Measurements from ENCODE around the gene ADCY1. TPM values are rescaled to one million over a fixed set of nuclear protein-coding genes. Genes with fewer than 3 reads are reported as not detected.

ADCY1 gene
- total RNA-seq, 6 donors from 2014 or later: 0.46 to 4.1 (median 1.2) TPM

GRCh38 chr7:45692031-45692430 is 117.9 kb downstream of the ADCY1 start:
- Histone ChIP-seq H3K27ac (no peak overlapping the region), H3K36me3 (no peaks in the 10 kb centered on the region), H3K9me3 (no peaks in the 10 kb centered on the region), H3K4me3 (no peak overlapping the region), H3K27me3 (no peaks in the 10 kb centered on the region), H3K4me1 (peaks cover 0 to 8% (median 3%) of the 10 kb centered on the region in 4 donors)
- DNase-seq (peak in 1 of 2 donors; percentile 10), ATAC-seq (ENCODE audit: low FRiP score in 2 of 2) (no peak)
- TF ChIP-seq EP300 (IDR thresholded peaks at IDR 0.05): no peak
- TF ChIP-seq POLR2A (IDR thresholded peaks at IDR 0.05): no peak
- no peak for TF ChIP-seq POLR2AphosphoS5 (IDR thresholded peaks at IDR 0.05)
- TF ChIP-seq CTCF (IDR thresholded peaks at IDR 0.05): no peak
- WGBS, 2 donors: 92 to 96% methylated on average over 3 of the region's 3 CpGs

- WGBS, 2 donors: 84 to 90% methylated on average over 5 of the region's 5 CpGs
- Histone ChIP-seq H3K9me3 (no peaks in the 10 kb centered on the region), H3K4me1 (peaks cover 0 to 8% (median 4%) of the 10 kb centered on the region in 4 donors), H3K27ac (no peak overlapping the region), H3K4me3 (no peak overlapping the region), H3K27me3 (no peaks in the 10 kb centered on the region), H3K36me3 (no peaks in the 10 kb centered on the region)
- TF ChIP-seq POLR2AphosphoS5 (IDR thresholded peaks at IDR 0.05): no peak
- TF ChIP-seq POLR2A (IDR thresholded peaks at IDR 0.05): no peak
- no peak for TF ChIP-seq CTCF (IDR thresholded peaks at IDR 0.05)
- TF ChIP-seq EP300 (IDR thresholded peaks at IDR 0.05): no peak
- DNase-seq: no peak
- ATAC-seq (ENCODE audit: low FRiP score in 2 of 2): no peak
Measured at GRCh38 chr7:45695249-45695995, 121.3 kb downstream of the ADCY1 start.

GRCh38 chr7:45696476-45696875 is 122.3 kb downstream of the ADCY1 start:
- Histone ChIP-seq H3K36me3 (no peaks in the 10 kb centered on the region), H3K27ac (no peak overlapping the region), H3K4me1 (peaks cover 0 to 10% (median 2%) of the 10 kb centered on the region in 4 donors), H3K27me3 (no peaks in the 10 kb centered on the region), H3K4me3 (no peak overlapping the region), H3K9me3 (no peaks in the 10 kb centered on the region)
- WGBS, 2 donors: 76 to 82% methylated on average over 3 to 4 of the region's 4 CpGs
- ATAC-seq (ENCODE audit: low FRiP score in 2 of 2) (no peak), DNase-seq (peak in 1 of 2 donors; percentile 7)
- TF ChIP-seq EP300 (IDR thresholded peaks at IDR 0.05): no peak
- TF ChIP-seq POLR2A (IDR thresholded peaks at IDR 0.05): no peak

DNA sequence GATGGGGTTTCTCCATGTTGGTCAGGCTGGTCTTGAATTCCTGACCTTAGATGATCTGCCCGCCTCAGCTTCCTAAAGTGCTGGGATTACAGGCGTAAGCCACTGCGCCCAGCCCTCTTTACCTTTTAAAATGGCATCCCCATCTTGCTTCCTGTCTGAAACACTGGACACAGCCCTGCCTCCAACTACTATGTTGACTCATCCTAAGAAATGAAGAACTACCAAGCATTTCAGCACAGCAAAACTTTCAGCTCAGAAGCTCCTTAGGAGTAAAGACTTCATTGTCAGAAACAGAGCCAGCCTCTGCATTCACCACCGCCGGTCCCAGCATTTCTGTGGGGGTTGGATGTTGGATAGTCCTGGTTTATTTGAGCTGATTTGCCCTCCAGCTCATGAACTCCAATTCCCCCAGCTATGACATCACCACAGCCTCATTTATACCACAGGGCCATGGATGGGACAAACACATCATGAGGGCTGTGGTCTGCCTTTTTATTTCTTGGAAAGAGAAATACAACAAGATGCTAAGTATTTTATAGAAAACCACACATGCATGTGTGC is 123.5 kb downstream of the ADCY1 start:
- ATAC-seq (ENCODE audit: low FRiP score in 2 of 2) (no peak), DNase-seq (peak in 1 of 2 donors; percentile 12)
- no peak for TF ChIP-seq CTCF (IDR thresholded peaks at IDR 0.05)
- no peak for TF ChIP-seq EP300 (IDR thresholded peaks at IDR 0.05)
- TF ChIP-seq POLR2A (IDR thresholded peaks at IDR 0.05): no peak
- no peak overlapping the region for H3K27ac ChIP-seq
- H3K36me3 ChIP-seq: no peaks in the 10 kb centered on the region
- no peaks in the 10 kb centered on the region for H3K27me3 ChIP-seq
- H3K9me3 ChIP-seq: no peaks in the 10 kb centered on the region
- peaks cover 0 to 10% (median 2%) of the 10 kb centered on the region in 4 donors for H3K4me1 ChIP-seq
- WGBS, 2 donors: 93 to 100% methylated on average over 5 of the region's 5 CpGs
- H3K4me3 ChIP-seq: no peak overlapping the region

GRCh38 chr7:45698303-45699014 is 124.3 kb downstream of the ADCY1 start:
- WGBS, 2 donors: 83 to 95% methylated on average over 6 of the region's 6 CpGs
- peak in 1 of 2 donors; percentile 6 for DNase-seq
- H3K9me3 ChIP-seq: no peaks in the 10 kb centered on the region

More at GRCh38 chr7:45698303-45699014, 124.3 kb downstream of the ADCY1 start:
- Histone ChIP-seq H3K27ac (peak overlapping the region in 1 of 4 donors; percentile 70), H3K4me3 (no peak overlapping the region), H3K27me3 (no peaks in the 10 kb centered on the region), H3K36me3 (no peaks in the 10 kb centered on the region), H3K4me1 (peaks cover 0 to 10% (median 2%) of the 10 kb centered on the region in 4 donors)
- no peak for ATAC-seq (ENCODE audit: low FRiP score in 2 of 2)
- TF ChIP-seq CTCF (IDR thresholded peaks at IDR 0.05) (no peak), EP300 (IDR thresholded peaks at IDR 0.05) (no peak)
